DMS 273 (cell line): ENCODE data around the gene ZP4.
"Not testable (repeated sequence)": the region's sequence is repeated elsewhere in the genome, so short reads cannot be mapped to it uniquely, and the experiment has no call there.

ENCODE experiments used
- DNase-seq: peaks from one replicate; lab custom pipeline; 2025; ENCODE audit not compliant: unreplicated experiment; lab: John Stamatoyannopoulos, UW

The ZP4 gene

GRCh38 chr1:237878406-237878805, 12.3 kb downstream of the ZP4 start:
- DNase-seq = no peak

- DNase-seq = peak; percentile 28
Measured at GRCh38 chr1:237877631-237878030, 13.1 kb downstream of the ZP4 start.

GRCh38 chr1:237875291-237875690, 15.4 kb downstream of the ZP4 start:
- DNase-seq = no peak

GRCh38 chr1:237873487-237874211, 17.1 kb downstream of the ZP4 start:
- DNase-seq = peak; percentile 15

- DNase-seq = no peak
Measured at GRCh38 chr1:237868817-237869600, 21.7 kb downstream of the ZP4 start.

- no peak for DNase-seq
Measured at GRCh38 chr1:237867380-237867888, 23.3 kb downstream of the ZP4 start.

- peak; percentile 38 for DNase-seq
Measured at GRCh38 chr1:237864338-237865244, 26.1 kb downstream of the ZP4 start.

- peak; percentile 14 for DNase-seq
Measured at GRCh38 chr1:237863234-237863633, 27.5 kb downstream of the ZP4 start.

- DNase-seq = no peak
Measured at GRCh38 chr1:237861944-237862343, 28.8 kb downstream of the ZP4 start.

GRCh38 chr1:237858992-237859391, 31.7 kb downstream of the ZP4 start:
- DNase-seq = no peak

- no peak for DNase-seq
Measured at GRCh38 chr1:237857455-237857854, 33.3 kb downstream of the ZP4 start.

- DNase-seq = no peak
Measured at GRCh38 chr1:237852342-237852741, 38.4 kb downstream of the ZP4 start.

GRCh38 chr1:237851210-237851845, 39.4 kb downstream of the ZP4 start:
- peak; percentile 84 for DNase-seq

GRCh38 chr1:237843516-237843915, 47.2 kb downstream of the ZP4 start:
- DNase-seq = not testable (repeated sequence)

- DNase-seq = no peak
Measured at GRCh38 chr1:237841485-237841884, 49.2 kb downstream of the ZP4 start.

GRCh38 chr1:237838904-237839534, 51.7 kb downstream of the ZP4 start:
- DNase-seq = no peak

GRCh38 chr1:237838320-237838719, 52.4 kb downstream of the ZP4 start:
- no peak for DNase-seq

GRCh38 chr1:237834461-237834860, 56.3 kb downstream of the ZP4 start:
- no peak for DNase-seq

- DNase-seq = no peak
Measured at GRCh38 chr1:237834048-237834447, 56.7 kb downstream of the ZP4 start.

- no peak for DNase-seq
Measured at GRCh38 chr1:237832858-237833257, 57.9 kb downstream of the ZP4 start.
